HuH-7.5 (cell line): ENCODE measurements around the gene DHX58.
A peak's percentile ranks its signal among the peaks of the same experiment; 100 is the strongest.

Experiments
- DNase-seq: peaks from one replicate; pipeline ENCODE4 v3.0.0; 2011; ENCODE audit warnings: low spot score

DHX58 gene

GRCh38 chr17:42110301-42111264 lies 1.9 kb downstream of the DHX58 start:
- no peak for DNase-seq

GRCh38 chr17:42109086-42109485 lies 3.4 kb downstream of the DHX58 start:
- no peak for DNase-seq

- DNase-seq = no peak
Measured at GRCh38 chr17:42107597-42108576, 4.6 kb downstream of the DHX58 start.

GRCh38 chr17:42107124-42107523 lies 5.4 kb downstream of the DHX58 start:
- no peak for DNase-seq

- no peak for DNase-seq
Measured at GRCh38 chr17:42106009-42106408, 6.5 kb downstream of the DHX58 start.

- no peak for DNase-seq
Measured at GRCh38 chr17:42104264-42104663, 8.2 kb downstream of the DHX58 start.

GRCh38 chr17:42103221-42103954 lies 9.1 kb downstream of the DHX58 start:
- no peak for DNase-seq

- DNase-seq = peak; percentile 95
Measured at GRCh38 chr17:42101513-42102292, 10.8 kb downstream of the DHX58 start.

- no peak for DNase-seq
Measured at GRCh38 chr17:42098730-42099399, 13.6 kb downstream of the DHX58 start.

- DNase-seq = peak; percentile 59
Measured at GRCh38 chr17:42097691-42098631, 14.6 kb downstream of the DHX58 start, which contains the start of gene ZNF385C. TSS of gene ZNF385C (minus strand) at chr17:42098473. CDS start at chr17:42063056, 35,417 bp downstream.

GRCh38 chr17:42096360-42097111 lies 16.0 kb downstream of the DHX58 start:
- no peak for DNase-seq

- DNase-seq = no peak
Measured at GRCh38 chr17:42094375-42095069, 18.0 kb downstream of the DHX58 start.

- no peak for DNase-seq
Measured at GRCh38 chr17:42092939-42093338, 19.6 kb downstream of the DHX58 start.

- no peak for DNase-seq
Measured at GRCh38 chr17:42090964-42091790, 21.3 kb downstream of the DHX58 start.

GRCh38 chr17:42088736-42089135 lies 23.8 kb downstream of the DHX58 start:
- DNase-seq = no peak

- DNase-seq = peak; percentile 74
Measured at GRCh38 chr17:42087736-42088705, 24.5 kb downstream of the DHX58 start.
